KBM-7 (cell line): Measurements from ENCODE around the gene LENG9.
"Not testable (repeated sequence)": the region's sequence is repeated elsewhere in the genome, so short reads cannot be mapped to it uniquely, and the experiment has no call there.

Experiments
- DNase-seq: peaks from one replicate; pipeline ENCODE4 v3.0.0-alpha.2; 2015
- in situ Hi-C: fragments of 300-500 bp; cut with MboI; formaldehyde crosslinking; loops from 2 replicates; pipeline ENCODE4 v1.14.3; 2020; ENCODE audit warnings: low sequenced_read_pairs, low pct_unique_long_range_greater_than_20kb, mixed read lengths

The LENG9 gene

GRCh38 chr19:54482889-54483288 is 19.3 kb upstream of the LENG9 start:
- in situ Hi-C loops: loop anchor here (25.0 kb wide), 1 partner anchor 379 kb away; the partner anchor contains the start of genes FCAR and KIR3DL2
- peak; percentile 60 for DNase-seq

GRCh38 chr19:54481326-54481930 is 17.9 kb upstream of the LENG9 start:
- in situ Hi-C loops: loop anchor here (25.0 kb wide), 1 partner anchor 381 kb away; the partner anchor contains the start of genes FCAR and KIR3DL2

GRCh38 chr19:54480051-54480450 is 16.5 kb upstream of the LENG9 start:
- in situ Hi-C loops: loop anchor here (25.0 kb wide), 1 partner anchor 382 kb away; the partner anchor contains the start of genes FCAR and KIR3DL2
- peak; percentile 51 for DNase-seq

More at GRCh38 chr19:54481326-54481930, 17.9 kb upstream of the LENG9 start:
- DNase-seq: peak; percentile 67

- peak; percentile 68 for DNase-seq
These were observed 15.2 kb upstream of the LENG9 start for GRCh38 chr19:54478677-54479266.

GRCh38 chr19:54477650-54478049 is 14.1 kb upstream of the LENG9 start:
- no peak for DNase-seq
- in situ Hi-C loops: loop anchor here (25.0 kb wide), 1 partner anchor 385 kb away; the partner anchor contains the start of genes FCAR and KIR3DL2

More at GRCh38 chr19:54478677-54479266, 15.2 kb upstream of the LENG9 start:
- in situ Hi-C loops: loop anchor here (25.0 kb wide), 1 partner anchor 384 kb away; the partner anchor contains the start of genes FCAR and KIR3DL2

GRCh38 chr19:54475706-54476105 is 12.1 kb upstream of the LENG9 start:
- no peak for DNase-seq
- in situ Hi-C loops: loop anchor here (25.0 kb wide), 1 partner anchor 387 kb away; the partner anchor contains the start of genes FCAR and KIR3DL2

- in situ Hi-C loops: no loop called here
- no peak for DNase-seq
These were observed 10.4 kb upstream of the LENG9 start for GRCh38 chr19:54473892-54474372.

- in situ Hi-C loops: no loop called here
- peak; percentile 70 for DNase-seq
These were observed 9.7 kb upstream of the LENG9 start, which contains the start of gene CDC42EP5 for GRCh38 chr19:54473071-54473891. Gene CDC42EP5 (minus strand): TSS chr19:54473296. CDS start chr19:54465547, 7,749 bp downstream.

GRCh38 chr19:54470991-54471782 is 7.6 kb upstream of the LENG9 start:
- DNase-seq: no peak

GRCh38 chr19:54470276-54470887 is 6.8 kb upstream of the LENG9 start:
- in situ Hi-C loops: no loop called here
- no peak for DNase-seq

More at GRCh38 chr19:54470991-54471782, 7.6 kb upstream of the LENG9 start:
- in situ Hi-C loops: no loop called here

GRCh38 chr19:54469496-54469934 is 5.9 kb upstream of the LENG9 start:
- in situ Hi-C loops: no loop called here
- no peak for DNase-seq

GRCh38 chr19:54466110-54466480 is 2.5 kb upstream of the LENG9 start:
- DNase-seq, in situ Hi-C loops: not testable (repeated sequence)

GRCh38 chr19:54465426-54466109 is 2.0 kb upstream of the LENG9 start:
- no peak for DNase-seq
- in situ Hi-C loops: no loop called here

- in situ Hi-C loops: no loop called here
- DNase-seq: peak; percentile 86
These were observed 1.2 kb upstream of the LENG9 start for GRCh38 chr19:54464630-54465425.

- in situ Hi-C loops: no loop called here
These were observed 559 bp upstream of the LENG9 start for GRCh38 chr19:54464044-54464629.

More at GRCh38 chr19:54464044-54464629, 559 bp upstream of the LENG9 start:
- no peak for DNase-seq
